Measurements from ENCODE around the gene RAPSN.

RAPSN gene

GRCh38 chr11:47403571-47403970 lies 45.4 kb downstream of the RAPSN start:
- no peak for DNase-seq

- no peak for DNase-seq
These were observed 45.8 kb downstream of the RAPSN start for GRCh38 chr11:47403135-47403534.

- DNase-seq: no peak
These were observed 48.1 kb downstream of the RAPSN start for GRCh38 chr11:47400768-47401279.

- no peak for DNase-seq
These were observed 48.8 kb downstream of the RAPSN start for GRCh38 chr11:47399860-47400767.

GRCh38 chr11:47398551-47398950 lies 50.4 kb downstream of the RAPSN start:
- no peak for DNase-seq

- DNase-seq: no peak
These were observed 50.9 kb downstream of the RAPSN start for GRCh38 chr11:47398011-47398410.

GRCh38 chr11:47396049-47396320 lies 53.0 kb downstream of the RAPSN start:
- DNase-seq: no peak

- DNase-seq: no peak
These were observed 53.5 kb downstream of the RAPSN start for GRCh38 chr11:47395223-47396048.

- DNase-seq: no peak
These were observed 54.4 kb downstream of the RAPSN start for GRCh38 chr11:47394322-47395222.

- DNase-seq: no peak
These were observed 55.0 kb downstream of the RAPSN start for GRCh38 chr11:47394050-47394321.

- no peak for DNase-seq
These were observed 55.5 kb downstream of the RAPSN start for GRCh38 chr11:47393163-47394049.

GRCh38 chr11:47392546-47393162 lies 56.3 kb downstream of the RAPSN start:
- no peak for DNase-seq

GRCh38 chr11:47391711-47392432 lies 57.1 kb downstream of the RAPSN start:
- DNase-seq: no peak

- DNase-seq: no peak
These were observed 57.8 kb downstream of the RAPSN start for GRCh38 chr11:47391077-47391583.

- no peak for DNase-seq
These were observed 58.5 kb downstream of the RAPSN start for GRCh38 chr11:47390422-47390760.

GRCh38 chr11:47389577-47390421 lies 59.1 kb downstream of the RAPSN start:
- no peak for DNase-seq

GRCh38 chr11:47388697-47389576 lies 60.0 kb downstream of the RAPSN start:
- DNase-seq: no peak

- DNase-seq: no peak
These were observed 60.8 kb downstream of the RAPSN start for GRCh38 chr11:47387944-47388696.

All from NCI-H1694 treated with DMSO at 0.1 percent for 48 hours (cell line).